Keratinocyte (primary cell): ENCODE measurements around the gene PRSS33.

Experiments used
- EZH2 ChIP-seq: IDR thresholded peaks from one replicate; pipeline ENCODE4 v1.6.1; 2012; ENCODE audit warnings: inconsistent platforms, mild to moderate bottlenecking, low read length, moderate library complexity
- TF ChIP-seq, protein P1 (sequence below), 3 experiments: IDR thresholded peaks in 1 of 3; conservative IDR thresholded peaks in 1 of 3; optimal IDR thresholded peaks in 1 of 3; 2 replicates in 2 of 3; 3 replicates in 1 of 3; pipeline versions ENCODE3 to v1.5.1; 2011; ENCODE audit warnings: low read length in 3 of 3, mild to moderate bottlenecking in 3 of 3, moderate library complexity in 2 of 3, control low read depth in 1 of 3, inconsistent platforms in 1 of 3; ENCODE audit not compliant: insufficient read depth in 2 of 3; ENCODE audit errors: extremely low read depth in 1 of 3

DNA sequence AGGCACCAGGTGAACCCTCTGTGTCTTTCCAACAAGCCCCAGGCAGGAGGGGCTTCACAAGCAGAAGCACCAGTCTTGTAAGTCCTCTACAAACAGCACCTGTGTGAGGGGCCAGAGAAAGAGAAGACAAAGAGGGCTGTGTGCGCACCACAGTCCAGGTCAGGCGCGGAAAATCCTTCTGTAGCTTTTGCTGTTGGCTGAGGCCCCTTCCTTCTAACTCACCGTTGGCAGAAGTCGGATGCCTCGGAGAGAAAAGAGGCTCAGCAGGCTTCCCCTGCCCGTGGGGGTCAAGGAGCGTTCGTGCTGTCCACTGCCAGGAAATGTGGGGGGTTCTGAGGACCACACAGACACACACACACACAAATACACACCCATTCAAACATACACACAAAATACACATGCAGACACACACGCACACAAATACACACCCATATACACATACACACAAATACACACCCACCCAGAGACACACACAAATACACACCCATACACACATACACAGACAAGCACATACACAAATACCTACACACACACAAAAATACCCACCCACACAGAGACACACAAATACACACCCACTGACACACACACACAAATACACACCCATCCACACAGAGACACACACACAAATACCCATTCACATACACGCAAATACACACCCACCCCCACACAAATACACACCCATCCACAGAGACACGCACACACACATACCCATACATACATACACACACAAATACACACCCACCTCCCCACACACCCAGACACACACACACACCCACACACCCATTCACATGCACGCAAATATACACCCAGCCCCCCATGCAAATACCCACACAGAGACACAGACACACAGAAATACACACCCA is 49.5 kb upstream of the PRSS33 start:
- TF ChIP-seq, protein P1, sequence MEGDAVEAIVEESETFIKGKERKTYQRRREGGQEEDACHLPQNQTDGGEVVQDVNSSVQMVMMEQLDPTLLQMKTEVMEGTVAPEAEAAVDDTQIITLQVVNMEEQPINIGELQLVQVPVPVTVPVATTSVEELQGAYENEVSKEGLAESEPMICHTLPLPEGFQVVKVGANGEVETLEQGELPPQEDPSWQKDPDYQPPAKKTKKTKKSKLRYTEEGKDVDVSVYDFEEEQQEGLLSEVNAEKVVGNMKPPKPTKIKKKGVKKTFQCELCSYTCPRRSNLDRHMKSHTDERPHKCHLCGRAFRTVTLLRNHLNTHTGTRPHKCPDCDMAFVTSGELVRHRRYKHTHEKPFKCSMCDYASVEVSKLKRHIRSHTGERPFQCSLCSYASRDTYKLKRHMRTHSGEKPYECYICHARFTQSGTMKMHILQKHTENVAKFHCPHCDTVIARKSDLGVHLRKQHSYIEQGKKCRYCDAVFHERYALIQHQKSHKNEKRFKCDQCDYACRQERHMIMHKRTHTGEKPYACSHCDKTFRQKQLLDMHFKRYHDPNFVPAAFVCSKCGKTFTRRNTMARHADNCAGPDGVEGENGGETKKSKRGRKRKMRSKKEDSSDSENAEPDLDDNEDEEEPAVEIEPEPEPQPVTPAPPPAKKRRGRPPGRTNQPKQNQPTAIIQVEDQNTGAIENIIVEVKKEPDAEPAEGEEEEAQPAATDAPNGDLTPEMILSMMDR (optimal IDR thresholded peaks at IDR 0.05 in 1 of 3, IDR thresholded peaks at IDR 0.05 in 1 of 3, conservative IDR thresholded peaks at IDR 0.05 in 1 of 3; ENCODE audit: extremely low read depth in 1 of 3, insufficient read depth in 2 of 3, low read length in 3 of 3): no peak
- TF ChIP-seq EZH2: no peak
